Measurements from ENCODE around the gene TCF12. TPM values are rescaled to one million over a fixed set of nuclear protein-coding genes. Genes with fewer than 3 reads are reported as not detected.
A peak's percentile ranks its signal among the peaks of the same experiment; 100 is the strongest.

Gene TCF12
- total RNA-seq, 1 donor from 2014 or later: 68.9 TPM

- no peak overlapping the region for H3K4me3 ChIP-seq (ENCODE audit: low read depth, low read length)
- no peak for TF ChIP-seq CTCF (conservative IDR thresholded peaks at IDR 0.05; ENCODE audit: low read depth, low read length)
- no peak for DNase-seq (ENCODE audit: low read depth)
These were observed 380.6 kb downstream of the TCF12 start for GRCh38 chr15:57298843-57299550.

- no peak for TF ChIP-seq CTCF (conservative IDR thresholded peaks at IDR 0.05; ENCODE audit: low read depth, low read length)
- H3K4me3 ChIP-seq (ENCODE audit: low read depth, low read length): no peak overlapping the region
- no peak for DNase-seq (ENCODE audit: low read depth)
These were observed 382.9 kb downstream of the TCF12 start for GRCh38 chr15:57301307-57301706.

GRCh38 chr15:57302640-57303257 lies 384.3 kb downstream of the TCF12 start:
- no peak overlapping the region for H3K4me3 ChIP-seq (ENCODE audit: low read depth, low read length)
- TF ChIP-seq CTCF (conservative IDR thresholded peaks at IDR 0.05; ENCODE audit: low read depth, low read length): no peak
- DNase-seq (ENCODE audit: low read depth): no peak

GRCh38 chr15:57305009-57305408 lies 386.6 kb downstream of the TCF12 start:
- no peak for TF ChIP-seq CTCF (conservative IDR thresholded peaks at IDR 0.05; ENCODE audit: low read depth, low read length)
- DNase-seq (ENCODE audit: low read depth): no peak
- no peak overlapping the region for H3K4me3 ChIP-seq (ENCODE audit: low read depth, low read length)

GRCh38 chr15:57306161-57306943 lies 387.9 kb downstream of the TCF12 start:
- no peak for DNase-seq (ENCODE audit: low read depth)
- peak overlapping the region; percentile 62 for H3K4me3 ChIP-seq (ENCODE audit: low read depth, low read length)
- TF ChIP-seq CTCF (conservative IDR thresholded peaks at IDR 0.05; ENCODE audit: low read depth, low read length): peak; percentile 89

- peak overlapping the region; percentile 62 for H3K4me3 ChIP-seq (ENCODE audit: low read depth, low read length)
- no peak for DNase-seq (ENCODE audit: low read depth)
- TF ChIP-seq CTCF (conservative IDR thresholded peaks at IDR 0.05; ENCODE audit: low read depth, low read length): no peak
These were observed 388.5 kb downstream of the TCF12 start for GRCh38 chr15:57306944-57307411.
